Endothelial cell of umbilical vein (primary cell): ENCODE results near the gene MVK. TPM values are rescaled to one million over a fixed set of nuclear protein-coding genes. Genes with fewer than 3 reads are reported as not detected.

Experiments
- BruUV-seq: library from RNA; stranded (reverse); fragments of 400-500 nt; replicated peaks from 2 replicates; lab custom pipeline; 2021; lab: Mats Ljungman, UMichigan
- CTCF ChIA-PET: fragments of 300-600, 350-600 bp; sonication (Branson Sonifier 250); formaldehyde crosslinking; loops from one replicate; lab custom pipeline; 2021; ENCODE audit warnings: antibody characterized with exemption, inconsistent platforms; lab: Charles Lee
- POLR2A ChIA-PET: fragments of 300-600, 350-600 bp; sonication (Branson Sonifier 250); formaldehyde crosslinking; loops from one replicate; lab custom pipeline; 2021; ENCODE audit warnings: antibody characterized with exemption, inconsistent platforms; lab: Charles Lee
- DNase-seq: peaks from one replicate; pipeline ENCODE4 v3.0.0-alpha.2; 2011; ENCODE audit warnings: low read depth, low spot score
- FAIRE-seq: peaks from 2 replicates; lab custom pipeline; 2011; peaks lifted over from hg19 to GRCh38; lab: Jason Lieb, UNC
- H2AFZ ChIP-seq: 2 replicates; pipeline ENCODE4 v1.6.0; 2012; ENCODE audit warnings: low read depth, low read length, control low read depth, inconsistent platforms
- H3K27ac ChIP-seq: 2 replicates; pipeline ENCODE4 v1.5.1; 2011; ENCODE audit warnings: low read depth, mild to moderate bottlenecking, control low read depth, low read length, moderate library complexity; ENCODE audit not compliant: insufficient read depth
- H3K27me3 ChIP-seq, 2 experiments: 2 replicates each; pipeline versions ENCODE4 v1.6.0 to v1.6.1; 2011; ENCODE audit warnings: low read length in 2 of 2, mixed read lengths in 1 of 2; ENCODE audit not compliant: control insufficient read depth in 2 of 2, insufficient read depth in 2 of 2
- H3K36me3 ChIP-seq, 2 experiments: 2 replicates in 1 of 2; 3 replicates in 1 of 2; pipeline ENCODE4 v1.5.1; 2011; ENCODE audit warnings: low read length in 2 of 2, mild to moderate bottlenecking in 1 of 2, moderate library complexity in 1 of 2; ENCODE audit not compliant: control insufficient read depth in 2 of 2, insufficient read depth in 2 of 2; ENCODE audit errors: extremely low read depth in 1 of 2
- H3K4me1 ChIP-seq: 3 replicates; pipeline ENCODE4 v1.5.1; 2011; ENCODE audit warnings: mild to moderate bottlenecking, low read length; ENCODE audit not compliant: control insufficient read depth, insufficient read depth; ENCODE audit errors: extremely low read depth
- H3K4me2 ChIP-seq: 2 replicates; pipeline ENCODE4 v1.6.1; 2011; ENCODE audit warnings: low read length, control low read depth, mixed read lengths; ENCODE audit not compliant: insufficient read depth
- H3K4me3 ChIP-seq, 3 experiments: fragments of 200-600 bp in 1 of 3; sonication (generic), shearing (Covaris generic) in 1 of 3; replicated peaks in 1 of 3; 2 replicates each; pipeline ENCODE4 v1.5.1; 2011 to 2016; ENCODE audit warnings: control low read depth in 3 of 3, low read length in 3 of 3, mild to moderate bottlenecking in 2 of 3, inconsistent platforms in 1 of 3, low read depth in 1 of 3, moderate library complexity in 1 of 3; ENCODE audit not compliant: insufficient read depth in 1 of 3
- H3K79me2 ChIP-seq: 2 replicates; pipeline ENCODE4 v1.6.0; 2012; ENCODE audit warnings: low read length, inconsistent platforms; ENCODE audit not compliant: control insufficient read depth, insufficient read depth
- H3K9ac ChIP-seq: replicated peaks from 2 replicates; pipeline ENCODE3; 2011; ENCODE audit warnings: low read length, control low read depth; ENCODE audit not compliant: insufficient read depth; ENCODE audit errors: extremely low read depth
- H3K9me1 ChIP-seq: replicated peaks from 3 replicates; pipeline ENCODE4 v1.6.0; 2011; ENCODE audit warnings: mild to moderate bottlenecking, low read length; ENCODE audit not compliant: control insufficient read depth, insufficient read depth; ENCODE audit errors: extremely low read depth
- H3K9me3 ChIP-seq: replicated peaks from 2 replicates; pipeline ENCODE4 v1.5.1; 2012; ENCODE audit warnings: low read length, inconsistent platforms; ENCODE audit not compliant: control insufficient read depth, insufficient read depth
- H4K20me1 ChIP-seq: replicated peaks from 2 replicates; pipeline ENCODE3; 2011; ENCODE audit warnings: mild to moderate bottlenecking, low read length; ENCODE audit not compliant: control insufficient read depth, insufficient read depth; ENCODE audit errors: extremely low read depth
- CTCF ChIP-seq, 2 donors: IDR thresholded peaks; 1 replicate in 1 of 2; 2 replicates in 1 of 2; pipeline ENCODE4 v1.5.1; 2011; ENCODE audit warnings: low read length in 2 of 2, mild to moderate bottlenecking in 2 of 2, moderate library complexity in 2 of 2, control low read depth in 1 of 2, inconsistent platforms in 1 of 2, low read depth in 1 of 2; ENCODE audit not compliant: insufficient read depth in 1 of 2; ENCODE audit errors: extremely low read depth in 1 of 2
- EZH2 ChIP-seq: IDR thresholded peaks from 2 replicates; pipeline ENCODE4 v1.6.1; 2012; ENCODE audit warnings: borderline replicate concordance, low read depth, mild to moderate bottlenecking, moderate library complexity, low read length, inconsistent platforms; ENCODE audit not compliant: severe bottlenecking
- FOS ChIP-seq: IDR thresholded peaks from 2 replicates; pipeline ENCODE4 v1.6.1; 2011; ENCODE audit warnings: mild to moderate bottlenecking, low read length, moderate library complexity, borderline replicate concordance; ENCODE audit not compliant: insufficient read depth
- GATA2 ChIP-seq: IDR thresholded peaks from 2 replicates; pipeline ENCODE4 v1.7.0; 2011; ENCODE audit warnings: low read depth, mild to moderate bottlenecking, moderate library complexity, mixed read lengths, low read length; ENCODE audit not compliant: insufficient read length, insufficient read depth
- JUN ChIP-seq: IDR thresholded peaks from 2 replicates; pipeline ENCODE4 v1.6.1; 2011; ENCODE audit warnings: borderline replicate concordance, low read depth; ENCODE audit not compliant: insufficient read length, insufficient read depth
- MAX ChIP-seq: IDR thresholded peaks from 2 replicates; pipeline ENCODE4 v1.6.1; 2011; ENCODE audit not compliant: insufficient read depth, insufficient read length
- MYC ChIP-seq: IDR thresholded peaks from one replicate; pipeline ENCODE4 v1.6.1; 2011; ENCODE audit warnings: mild to moderate bottlenecking, low read depth, low read length
- POLR2A ChIP-seq: IDR thresholded peaks from 2 replicates; pipeline ENCODE4 v1.6.1; 2012; ENCODE audit warnings: low read depth, mild to moderate bottlenecking, control low read depth, low read length
- POLR2AphosphoS5 ChIP-seq: IDR thresholded peaks from 2 replicates; pipeline ENCODE4 v1.6.1; 2012; ENCODE audit warnings: low read depth, mild to moderate bottlenecking, control low read depth, low read length, moderate library complexity; ENCODE audit not compliant: insufficient read depth
- dilution Hi-C: fragments of 300-500 bp; cut with MboI; formaldehyde crosslinking; loops from one replicate; pipeline ENCODE4 v1.15.0; 2019; ENCODE audit warnings: low sequenced_read_pairs; ENCODE audit not compliant: extremely low pct_ligation_motif_present
- intact Hi-C: fragments of 100-400 bp; cut with micrococcal nuclease; formaldehyde crosslinking; loops from one replicate; pipeline ENCODE4 v1.10.0; 2022
- polyA plus RNA-seq, 4 experiments: library from polyadenylated mRNA; depleted of rRNA in 3 of 4; stranded (reverse) in 3 of 4; unstranded in 1 of 4; fragments of >200 nt; gene quantifications; 2 replicates each; pipeline versions ENCODE4 v1.2.1 to v1.2.3, GENCODE V29; 2011 to 2012; ENCODE audit warnings: missing spikeins in 1 of 4
- total RNA-seq: library from RNA; stranded (reverse); gene quantifications from 2 replicates; pipeline ENCODE4 v1.2.3, GENCODE V29; 2021

MVK gene
- total and polyA plus RNA-seq, 2 donors (not counting 3 experiments of a cell fraction or from before 2014, with no cell fraction given), result 32.6 to 42.6 TPM

GRCh38 chr12:109641422-109641821, 67.8 kb downstream of the MVK start:
- no peak for TF ChIP-seq MYC
- TF ChIP-seq GATA2, result no peak
- TF ChIP-seq MAX, result no peak
- TF ChIP-seq POLR2A, result no peak
- no peak for TF ChIP-seq CTCF (IDR thresholded peaks at IDR 0.05; ENCODE audit: extremely low read depth in 1 of 2, insufficient read depth in 1 of 2, low read depth in 1 of 2, low read length in 2 of 2)
- no peak for TF ChIP-seq FOS
- no peak for TF ChIP-seq JUN
- no peak for TF ChIP-seq POLR2AphosphoS5
- TF ChIP-seq EZH2, result no peak
- intact Hi-C loops (no loop called here), dilution Hi-C loops (no loop called here)
- H4K20me1 ChIP-seq, result no peaks in the 10 kb centered on the region
- no peaks in the 10 kb centered on the region for H3K36me3 ChIP-seq
- H3K4me1 ChIP-seq, result no peaks in the 10 kb centered on the region
- BruUV-seq, result no TSS peak
- H3K4me2 ChIP-seq, result no peak overlapping the region
- H3K27me3 ChIP-seq, result peaks cover 0 to 2% of the 10 kb centered on the region in 2 experiments
- H3K9ac ChIP-seq, result no peak overlapping the region
- no peaks in the 10 kb centered on the region for H3K9me3 ChIP-seq
- H3K4me3 ChIP-seq, result no peak overlapping the region
- H3K9me1 ChIP-seq, result no peaks in the 10 kb centered on the region
- no peak overlapping the region for H2AFZ ChIP-seq
- no peak for FAIRE-seq
- DNase-seq, result no peak
- H3K27ac ChIP-seq, result no peak overlapping the region
- ChIA-PET POLR2A (no interaction called here), CTCF (interaction anchor here (0.7 to 1.3 kb wide), 3 partner anchors 9 to 44 kb away, joined by 3 read pairs; no protein-coding TSS in a partner anchor)
- no peaks in the 10 kb centered on the region for H3K79me2 ChIP-seq
